Ammon's horn (tissue), 1 donor: ENCODE measurements around the gene TPPP.

Experiments used
- DNase-seq: peaks from one replicate; pipeline ENCODE4 v3.0.0-alpha.2; 2016; ENCODE audit warnings: low spot score

The TPPP gene

GRCh38 chr5:624951-625230 is 68.3 kb downstream of the TPPP start:
- no peak for DNase-seq

GRCh38 chr5:624118-624950 is 68.8 kb downstream of the TPPP start:
- no peak for DNase-seq

GRCh38 chr5:623531-623930 is 69.6 kb downstream of the TPPP start:
- no peak for DNase-seq

- DNase-seq: no peak
These were observed 70.1 kb downstream of the TPPP start for GRCh38 chr5:622946-623522.

GRCh38 chr5:622359-622758 is 70.8 kb downstream of the TPPP start:
- DNase-seq: no peak

GRCh38 chr5:621341-621761 is 71.8 kb downstream of the TPPP start:
- DNase-seq: no peak

GRCh38 chr5:620586-621180 is 72.5 kb downstream of the TPPP start:
- no peak for DNase-seq

- DNase-seq: no peak
These were observed 73.0 kb downstream of the TPPP start for GRCh38 chr5:620152-620551.

GRCh38 chr5:619444-619843 is 73.7 kb downstream of the TPPP start:
- DNase-seq: no peak

GRCh38 chr5:618450-618849 is 74.7 kb downstream of the TPPP start:
- no peak for DNase-seq

GRCh38 chr5:617896-618295 is 75.3 kb downstream of the TPPP start:
- no peak for DNase-seq

GRCh38 chr5:616484-617039 is 76.6 kb downstream of the TPPP start:
- DNase-seq: no peak

GRCh38 chr5:612498-613424 is 80.4 kb downstream of the TPPP start:
- peak; percentile 13 for DNase-seq

- DNase-seq: peak; percentile 94
These were observed 81.2 kb downstream of the TPPP start, which contains the start of gene CEP72 for GRCh38 chr5:611731-612486. Gene CEP72 (plus strand): TSS chr5:612340. CDS start chr5:612362, 22 bp downstream.

- no peak for DNase-seq
These were observed 82.1 kb downstream of the TPPP start for GRCh38 chr5:610744-611730.

- DNase-seq: no peak
These were observed 83.0 kb downstream of the TPPP start for GRCh38 chr5:610011-610743.
